B cell (primary cell): ENCODE data around the gene PREX1. TPM values are rescaled to one million over a fixed set of nuclear protein-coding genes. Genes with fewer than 3 reads are reported as not detected.

Source experiments
- ATAC-seq: fragments of 200-7000 bp; cut with Tn5 transposase; one replicate; pipeline ENCODE4 v1.10.0; 2021; ENCODE audit warnings: low read depth, mild to moderate bottlenecking, moderate number of reproducible peaks, moderate library complexity
- CTCF ChIA-PET: fragments of 350-600 bp; sonication (Branson Sonifier 250); formaldehyde crosslinking; loops from one replicate; lab custom pipeline; 2021; ENCODE audit warnings: antibody characterized with exemption, inconsistent platforms; lab: Charles Lee
- POLR2A ChIA-PET: fragments of 350-600 bp; sonication (Branson Sonifier 250); formaldehyde crosslinking; loops from one replicate; lab custom pipeline; 2021; ENCODE audit warnings: antibody characterized with exemption; lab: Charles Lee
- DNase-seq: peaks from one replicate; pipeline ENCODE4 v3.0.0; 2013
- H2AFZ ChIP-seq: 2 replicates; pipeline ENCODE4 v1.6.1; 2012; ENCODE audit warnings: mild to moderate bottlenecking, low read depth, low read length; ENCODE audit not compliant: insufficient read depth, poor library complexity, severe bottlenecking
- H3K27ac ChIP-seq, 2 donors: 1 replicate in 1 of 2; 2 replicates in 1 of 2; pipeline ENCODE4 v1.5.1; 2012 to 2013; ENCODE audit warnings: low read length in 2 of 2, mild to moderate bottlenecking in 2 of 2, moderate library complexity in 1 of 2
- H3K27me3 ChIP-seq, 4 experiments: fragments of 200-600 bp in 1 of 4; sonication (generic) in 1 of 4; replicated peaks in 1 of 4; 1 replicate in 2 of 4; 2 replicates in 2 of 4; pipeline versions ENCODE4 v1.6.1 to v1.7.0; 2013 to 2016; ENCODE audit warnings: low read length in 3 of 4, mild to moderate bottlenecking in 2 of 4, mixed read lengths in 1 of 4, moderate library complexity in 1 of 4; ENCODE audit not compliant: insufficient read depth in 4 of 4, control insufficient read depth in 3 of 4; ENCODE audit errors: control extremely low read depth in 1 of 4
- H3K36me3 ChIP-seq, 2 experiments: replicated peaks in 1 of 2; 1 replicate in 1 of 2; 2 replicates in 1 of 2; pipeline versions ENCODE4 v1.6.1 to v1.7.1; 2013; ENCODE audit warnings: low read length in 1 of 2; ENCODE audit not compliant: insufficient read depth in 2 of 2, control insufficient read depth in 1 of 2; ENCODE audit errors: control extremely low read depth in 1 of 2, extremely low read depth in 1 of 2
- H3K4me1 ChIP-seq, 2 donors: fragments of 200-600 bp in 1 of 2; sonication (generic) in 1 of 2; 1 replicate in 1 of 2; 2 replicates in 1 of 2; pipeline versions ENCODE4 v1.5.1 to v1.6.1; 2013 to 2017; ENCODE audit warnings: low read length in 2 of 2; ENCODE audit not compliant: control insufficient read depth in 2 of 2, insufficient read depth in 2 of 2
- H3K4me2 ChIP-seq: replicated peaks from 2 replicates; pipeline ENCODE3; 2012; ENCODE audit warnings: mild to moderate bottlenecking, low read depth, low read length; ENCODE audit not compliant: poor library complexity, severe bottlenecking
- H3K4me3 ChIP-seq, 5 experiments: fragments of 200-600 bp in 1 of 5; sonication (generic) in 1 of 5; 1 replicate in 3 of 5; 2 replicates in 2 of 5; pipeline versions ENCODE4 v1.5.1 to v1.7.0; 2011 to 2016; ENCODE audit warnings: low read length in 4 of 5, mild to moderate bottlenecking in 4 of 5, low read depth in 2 of 5, control low read depth in 1 of 5, moderate library complexity in 1 of 5; ENCODE audit not compliant: insufficient read depth in 1 of 5; ENCODE audit errors: control extremely low read depth in 1 of 5, extremely low read depth in 1 of 5
- H3K79me2 ChIP-seq: fragments of 200-600 bp; sonication (generic); one replicate; pipeline ENCODE4 v1.6.0; 2016; ENCODE audit warnings: low read length; ENCODE audit not compliant: control insufficient read depth, insufficient read depth
- H3K9ac ChIP-seq: fragments of 200-600 bp; sonication (generic); 2 replicates; pipeline ENCODE4 v1.6.1; 2017; ENCODE audit warnings: mild to moderate bottlenecking, low read length, moderate library complexity
- H3K9me3 ChIP-seq, 3 donors: one replicate each; pipeline versions ENCODE4 v1.6.1 to v1.7.1; 2013; ENCODE audit warnings: low read length in 2 of 3; ENCODE audit not compliant: control insufficient read depth in 2 of 3, insufficient read depth in 1 of 3; ENCODE audit errors: control extremely low read depth in 1 of 3
- H4K20me1 ChIP-seq: 2 replicates; pipeline ENCODE4 v1.6.0; 2012; ENCODE audit warnings: mild to moderate bottlenecking, low read length; ENCODE audit not compliant: insufficient read depth, control insufficient read depth, poor library complexity, severe bottlenecking
- H3K27ac Mint-ChIP-seq: one replicate; pipeline ENCODE4 v1.8.0; 2021; ENCODE audit warnings: mixed read lengths
- H3K27me3 Mint-ChIP-seq: one replicate; pipeline ENCODE4 v1.8.0; 2021; ENCODE audit warnings: mixed read lengths
- H3K4me1 Mint-ChIP-seq: one replicate; pipeline ENCODE4 v1.8.0; 2021; ENCODE audit warnings: mixed read lengths
- H3K4me3 Mint-ChIP-seq: one replicate; pipeline ENCODE4 v1.8.0; 2021; ENCODE audit warnings: mixed read lengths
- H3K9me3 Mint-ChIP-seq: one replicate; pipeline ENCODE4 v1.8.0; 2022; ENCODE audit warnings: mixed read lengths; ENCODE audit not compliant: insufficient read depth
- EZH2 ChIP-seq: IDR thresholded peaks from 2 replicates; pipeline ENCODE4 v1.6.1; 2012; ENCODE audit warnings: borderline replicate concordance, low read depth, mild to moderate bottlenecking, moderate library complexity, low read length; ENCODE audit not compliant: insufficient read depth, poor library complexity, severe bottlenecking
- WGBS: methylation state at CpG from one replicate; pipeline ENCODE4 v1.1.5; 2013; ENCODE audit warnings: missing lambda C conversion rate; ENCODE audit not compliant: insufficient coverage; 5-methylcytosine and 5-hydroxymethylcytosine counted together
- intact Hi-C: fragments of 100-400 bp; cut with micrococcal nuclease; formaldehyde crosslinking; loops from one replicate; pipeline ENCODE4 v1.10.0; 2022
- polyA plus RNA-seq: library from polyadenylated mRNA; depleted of rRNA; stranded (reverse); fragments of >200 nt; gene quantifications from 2 replicates; pipeline ENCODE4 v1.2.3, GENCODE V29; 2012
- total RNA-seq, 2 donors: library from RNA; stranded (reverse); fragments of 120-200 nt in 1 of 2; gene quantifications; 1 replicate in 1 of 2; 2 replicates in 1 of 2; pipeline versions ENCODE4 v1.2.3 to v1.2.4, GENCODE V29; 2013 to 2022
- TF ChIP-seq, protein P1 (sequence below): fragments of 200-600 bp; IDR thresholded peaks from one replicate; pipeline ENCODE4 v1.8.0; 2022; ENCODE audit warnings: antibody characterized with exemption, mild to moderate bottlenecking

The PREX1 gene
- total and polyA plus RNA-seq, 2 donors (not counting 1 experiment from before 2014, with no cell fraction given): 79.1 to 99.4 TPM

GRCh38 chr20:48659858-48660257 is 167.9 kb downstream of the PREX1 start:
- Histone ChIP-seq H3K4me2 (no peak overlapping the region), H2AFZ (no peak overlapping the region), H3K4me1 (peaks cover 0 to 3% of the 10 kb centered on the region in 2 donors), H3K27me3 (no peaks in the 10 kb centered on the region), H3K4me3 (no peak overlapping the region), H3K27ac (no peak overlapping the region), H3K79me2 (peaks cover 17% of the 10 kb centered on the region), H3K36me3 (peaks cover 0 to 85% of the 10 kb centered on the region in 2 experiments), H3K9me3 (peaks cover 0 to 7% (median 3%) of the 10 kb centered on the region in 3 donors), H4K20me1 (peaks cover 24% of the 10 kb centered on the region), H3K9ac (no peak overlapping the region)
- intact Hi-C loops: loop anchor here (5.0 kb wide), 1 partner anchor 167 kb away; the partner anchor contains the start of gene PREX1
- WGBS: 97% methylated on average over 8 of the region's 8 CpGs
- Mint-ChIP-seq H3K9me3 (no peaks in the 10 kb centered on the region), H3K4me1 (peaks cover 10% of the 10 kb centered on the region), H3K4me3 (no peak overlapping the region), H3K27me3 (no peaks in the 10 kb centered on the region), H3K27ac (peak overlapping the region; percentile 62)
- CTCF ChIA-PET: interaction anchor here (1.1 to 8.9 kb wide), 5 partner anchors 163 to 973 kb away, joined by 3 to 297 read pairs (median 5); no protein-coding TSS in a partner anchor
- DNase-seq: no peak
- no peak for ATAC-seq
- TF ChIP-seq, protein P1, sequence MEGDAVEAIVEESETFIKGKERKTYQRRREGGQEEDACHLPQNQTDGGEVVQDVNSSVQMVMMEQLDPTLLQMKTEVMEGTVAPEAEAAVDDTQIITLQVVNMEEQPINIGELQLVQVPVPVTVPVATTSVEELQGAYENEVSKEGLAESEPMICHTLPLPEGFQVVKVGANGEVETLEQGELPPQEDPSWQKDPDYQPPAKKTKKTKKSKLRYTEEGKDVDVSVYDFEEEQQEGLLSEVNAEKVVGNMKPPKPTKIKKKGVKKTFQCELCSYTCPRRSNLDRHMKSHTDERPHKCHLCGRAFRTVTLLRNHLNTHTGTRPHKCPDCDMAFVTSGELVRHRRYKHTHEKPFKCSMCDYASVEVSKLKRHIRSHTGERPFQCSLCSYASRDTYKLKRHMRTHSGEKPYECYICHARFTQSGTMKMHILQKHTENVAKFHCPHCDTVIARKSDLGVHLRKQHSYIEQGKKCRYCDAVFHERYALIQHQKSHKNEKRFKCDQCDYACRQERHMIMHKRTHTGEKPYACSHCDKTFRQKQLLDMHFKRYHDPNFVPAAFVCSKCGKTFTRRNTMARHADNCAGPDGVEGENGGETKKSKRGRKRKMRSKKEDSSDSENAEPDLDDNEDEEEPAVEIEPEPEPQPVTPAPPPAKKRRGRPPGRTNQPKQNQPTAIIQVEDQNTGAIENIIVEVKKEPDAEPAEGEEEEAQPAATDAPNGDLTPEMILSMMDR: no peak
- POLR2A ChIA-PET: no interaction called here

DNA sequence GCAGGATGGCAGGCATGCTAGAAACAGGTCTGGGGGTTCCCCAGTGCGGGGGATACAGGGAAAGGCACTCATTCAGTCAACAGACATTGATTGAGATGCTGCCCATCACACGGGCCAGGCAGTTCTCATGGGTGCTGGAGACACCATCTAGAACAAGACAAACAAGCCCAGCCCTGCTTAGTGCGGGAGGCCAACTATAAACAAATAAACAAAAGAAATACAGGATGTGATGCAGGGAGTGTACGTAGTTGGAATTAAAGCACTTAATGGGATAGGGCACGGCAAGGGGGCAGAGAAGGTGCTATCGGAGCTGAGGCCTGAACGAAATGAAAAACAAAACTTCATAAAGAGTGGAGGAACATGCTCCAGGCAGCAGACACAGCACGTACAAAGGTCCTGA is 169.3 kb downstream of the PREX1 start:
- H3K4me3 Mint-ChIP-seq: no peak overlapping the region
- Histone ChIP-seq H3K27ac (no peak overlapping the region), H3K9ac (no peak overlapping the region), H3K79me2 (peaks cover 17% of the 10 kb centered on the region), H3K36me3 (peaks cover 3 to 92% of the 10 kb centered on the region in 2 experiments), H4K20me1 (peaks cover 24% of the 10 kb centered on the region), H3K4me3 (no peak overlapping the region), H2AFZ (no peak overlapping the region), H3K4me1 (peaks cover 0 to 3% of the 10 kb centered on the region in 2 donors), H3K27me3 (no peaks in the 10 kb centered on the region), H3K9me3 (peaks cover 0 to 7% (median 3%) of the 10 kb centered on the region in 3 donors), H3K4me2 (no peak overlapping the region)
- WGBS: 93% methylated on average over 6 of the region's 8 CpGs
- H3K27ac Mint-ChIP-seq: peak overlapping the region; percentile 0
- no peaks in the 10 kb centered on the region for H3K27me3 Mint-ChIP-seq
- H3K9me3 Mint-ChIP-seq: no peaks in the 10 kb centered on the region
- ATAC-seq (no peak), DNase-seq (no peak)
- POLR2A ChIA-PET: no interaction called here
- CTCF ChIA-PET: interaction anchor here (0.6 to 8.9 kb wide), 24 partner anchors 11 to 1438 kb away, joined by 3 to 297 read pairs (median 8); partner anchors contain the start of gene PREX1
- intact Hi-C loops: loop anchor here (5.0 kb wide), 1 partner anchor 169 kb away; the partner anchor contains the start of gene PREX1
- H3K4me1 Mint-ChIP-seq: peaks cover 10% of the 10 kb centered on the region
- TF ChIP-seq EZH2: no peak
- TF ChIP-seq, protein P1: no peak
